GM12864 (cell line): Measurements from ENCODE around the gene CLEC10A.
"Not testable (repeated sequence)": the region's sequence is repeated elsewhere in the genome, so short reads cannot be mapped to it uniquely, and the experiment has no call there.

ENCODE experiments used
- DNase-seq: peaks from one replicate; pipeline ENCODE4 v3.0.0-alpha.2; 2011; ENCODE audit warnings: low read depth
- H3K4me3 ChIP-seq: 2 replicates; pipeline ENCODE4 v1.5.1; 2011; ENCODE audit warnings: mild to moderate bottlenecking, low read depth, low read length, control low read depth
- CTCF ChIP-seq: IDR thresholded peaks from 2 replicates; pipeline ENCODE4 v1.5.1; 2011; ENCODE audit warnings: low read depth, mild to moderate bottlenecking, moderate library complexity, low read length, control low read depth, inconsistent platforms; ENCODE audit errors: missing control alignments

CLEC10A gene

GRCh38 chr17:7094652-7095019 lies 14.6 kb upstream of the CLEC10A start:
- H3K4me3 ChIP-seq = no peak overlapping the region
- DNase-seq = no peak
- no peak for TF ChIP-seq CTCF

- not testable (repeated sequence) for H3K4me3 ChIP-seq, DNase-seq
Observed at GRCh38 chr17:7091311-7092005, 11.4 kb upstream of the CLEC10A start.

GRCh38 chr17:7089570-7089969 lies 9.5 kb upstream of the CLEC10A start:
- not testable (repeated sequence) for DNase-seq, H3K4me3 ChIP-seq

GRCh38 chr17:7088442-7088841 lies 8.4 kb upstream of the CLEC10A start:
- not testable (repeated sequence) for H3K4me3 ChIP-seq, DNase-seq

GRCh38 chr17:7084088-7084487 lies 4.0 kb upstream of the CLEC10A start:
- no peak for TF ChIP-seq CTCF
- no peak for DNase-seq
- no peak overlapping the region for H3K4me3 ChIP-seq

GRCh38 chr17:7083592-7083991 lies 3.5 kb upstream of the CLEC10A start:
- no peak for DNase-seq
- no peak overlapping the region for H3K4me3 ChIP-seq
- TF ChIP-seq CTCF = no peak

GRCh38 chr17:7081341-7082062 lies 1.5 kb upstream of the CLEC10A start:
- TF ChIP-seq CTCF = no peak
- no peak for DNase-seq
- no peak overlapping the region for H3K4me3 ChIP-seq

- no peak overlapping the region for H3K4me3 ChIP-seq
- DNase-seq = no peak
- no peak for TF ChIP-seq CTCF
Observed at GRCh38 chr17:7080456-7081041, 498 bp upstream of the CLEC10A start.
